ENCODE data around the gene DLG1.

DNA sequence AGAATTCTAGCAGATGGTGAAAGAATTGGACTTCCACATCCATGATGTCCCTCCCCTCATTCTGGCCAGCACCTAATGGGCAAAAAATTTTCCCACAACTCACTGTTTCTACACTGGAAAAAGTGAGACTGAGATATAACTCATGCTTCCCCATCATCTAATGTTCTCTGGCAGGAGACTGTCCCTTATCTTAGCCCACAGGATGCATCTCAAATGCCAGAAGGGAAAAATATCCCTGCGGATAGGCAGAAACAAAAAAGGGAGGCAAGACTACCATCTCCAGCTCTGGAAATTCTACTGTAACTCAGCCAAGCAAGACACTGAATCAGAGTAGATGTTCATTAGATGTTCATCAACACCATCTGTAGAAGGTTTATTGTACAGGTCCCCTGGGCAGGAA, 58.6 kb downstream of the DLG1 start:
- TF ChIP-seq, protein P1, sequence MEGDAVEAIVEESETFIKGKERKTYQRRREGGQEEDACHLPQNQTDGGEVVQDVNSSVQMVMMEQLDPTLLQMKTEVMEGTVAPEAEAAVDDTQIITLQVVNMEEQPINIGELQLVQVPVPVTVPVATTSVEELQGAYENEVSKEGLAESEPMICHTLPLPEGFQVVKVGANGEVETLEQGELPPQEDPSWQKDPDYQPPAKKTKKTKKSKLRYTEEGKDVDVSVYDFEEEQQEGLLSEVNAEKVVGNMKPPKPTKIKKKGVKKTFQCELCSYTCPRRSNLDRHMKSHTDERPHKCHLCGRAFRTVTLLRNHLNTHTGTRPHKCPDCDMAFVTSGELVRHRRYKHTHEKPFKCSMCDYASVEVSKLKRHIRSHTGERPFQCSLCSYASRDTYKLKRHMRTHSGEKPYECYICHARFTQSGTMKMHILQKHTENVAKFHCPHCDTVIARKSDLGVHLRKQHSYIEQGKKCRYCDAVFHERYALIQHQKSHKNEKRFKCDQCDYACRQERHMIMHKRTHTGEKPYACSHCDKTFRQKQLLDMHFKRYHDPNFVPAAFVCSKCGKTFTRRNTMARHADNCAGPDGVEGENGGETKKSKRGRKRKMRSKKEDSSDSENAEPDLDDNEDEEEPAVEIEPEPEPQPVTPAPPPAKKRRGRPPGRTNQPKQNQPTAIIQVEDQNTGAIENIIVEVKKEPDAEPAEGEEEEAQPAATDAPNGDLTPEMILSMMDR (conservative IDR thresholded peaks at IDR 0.05; ENCODE audit: low read length): no peak
- TF ChIP-seq EZH2phosphoT487 (IDR thresholded peaks at IDR 0.05; ENCODE audit: borderline replicate concordance, low read depth, low read length): no peak
